SHP77 treated with DMSO at 0.1 percent for 48 hours (cell line): ENCODE data around the gene SGK1.

ENCODE experiments used
- DNase-seq: peaks from one replicate; lab custom pipeline; 2025; lab: John Stamatoyannopoulos, UW

SGK1 gene

GRCh38 chr6:134317471-134318131 lies at the start of gene SGK1:
Gene SGK1, minus strand, starts transcription at chr6:134318112. Its CDS starts 652 bp downstream, at chr6:134317460.
- DNase-seq, result no peak

- no peak for DNase-seq
Measured at GRCh38 chr6:134363323-134364039, 45.6 kb upstream of the SGK1 start.

- no peak for DNase-seq
Measured at GRCh38 chr6:134361011-134361410, 43.1 kb upstream of the SGK1 start.

- DNase-seq, result no peak
Measured at GRCh38 chr6:134359302-134359701, 41.4 kb upstream of the SGK1 start.

- DNase-seq, result no peak
Measured at GRCh38 chr6:134358320-134358719, 40.4 kb upstream of the SGK1 start.

GRCh38 chr6:134357022-134357487 lies 39.1 kb upstream of the SGK1 start:
- no peak for DNase-seq

GRCh38 chr6:134356405-134356804 lies 38.5 kb upstream of the SGK1 start:
- DNase-seq, result no peak

- no peak for DNase-seq
Measured at GRCh38 chr6:134352786-134353480, 35.0 kb upstream of the SGK1 start.

GRCh38 chr6:134351615-134352474 lies 33.9 kb upstream of the SGK1 start:
- DNase-seq, result no peak

- DNase-seq, result no peak
Measured at GRCh38 chr6:134347885-134348805, 30.2 kb upstream of the SGK1 start.

- DNase-seq, result no peak
Measured at GRCh38 chr6:134346932-134347545, 29.1 kb upstream of the SGK1 start.

GRCh38 chr6:134345789-134346188 lies 27.9 kb upstream of the SGK1 start:
- DNase-seq, result no peak

- DNase-seq, result no peak
Measured at GRCh38 chr6:134343066-134343465, 25.2 kb upstream of the SGK1 start.

- DNase-seq, result no peak
Measured at GRCh38 chr6:134341999-134342567, 24.2 kb upstream of the SGK1 start.

GRCh38 chr6:134340179-134340975 lies 22.5 kb upstream of the SGK1 start:
- DNase-seq, result no peak

GRCh38 chr6:134339216-134339615 lies 21.3 kb upstream of the SGK1 start:
- no peak for DNase-seq

GRCh38 chr6:134331256-134331655 lies 13.3 kb upstream of the SGK1 start:
- no peak for DNase-seq

- DNase-seq, result no peak
Measured at GRCh38 chr6:134330555-134330954, 12.6 kb upstream of the SGK1 start.

GRCh38 chr6:134328792-134329191 lies 10.9 kb upstream of the SGK1 start:
- DNase-seq, result no peak
